ENCODE measurements around the gene PLEK2.
"Not testable (repeated sequence)": the region's sequence is repeated elsewhere in the genome, so short reads cannot be mapped to it uniquely, and the experiment has no call there.

Gene PLEK2

GRCh38 chr14:67358924-67359774 is 52.8 kb downstream of the PLEK2 start:
- no peak for DNase-seq (ENCODE audit: low read depth)

GRCh38 chr14:67357969-67358354 is 54.0 kb downstream of the PLEK2 start:
- DNase-seq (ENCODE audit: low read depth): no peak

- no peak for DNase-seq (ENCODE audit: low read depth)
Observed at GRCh38 chr14:67357186-67357968, 54.6 kb downstream of the PLEK2 start.

- DNase-seq (ENCODE audit: low read depth): no peak
Observed at GRCh38 chr14:67352055-67352454, 59.9 kb downstream of the PLEK2 start.

DNA sequence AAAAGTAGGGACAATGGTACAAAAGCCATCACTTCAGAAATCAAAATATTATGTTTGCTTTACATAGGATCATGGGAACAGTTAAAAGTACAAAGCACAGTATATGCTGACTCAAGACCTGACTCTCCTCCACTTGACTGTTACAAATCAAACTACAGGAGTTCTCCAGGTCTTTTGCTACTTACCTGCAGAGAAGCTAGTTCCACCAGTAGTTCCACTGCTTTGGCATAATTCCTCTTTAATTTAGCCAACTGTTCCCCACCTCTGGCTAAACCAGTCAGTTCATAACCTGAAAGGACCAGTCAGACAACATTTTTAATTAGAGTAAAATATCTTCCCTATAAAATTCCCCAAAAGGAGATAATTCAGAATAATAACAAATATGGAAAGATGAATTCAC is 66.4 kb downstream of the PLEK2 start:
- no peak for DNase-seq (ENCODE audit: low read depth)

- DNase-seq (ENCODE audit: low read depth): no peak
Observed at GRCh38 chr14:67343601-67344230, 68.2 kb downstream of the PLEK2 start.

DNA sequence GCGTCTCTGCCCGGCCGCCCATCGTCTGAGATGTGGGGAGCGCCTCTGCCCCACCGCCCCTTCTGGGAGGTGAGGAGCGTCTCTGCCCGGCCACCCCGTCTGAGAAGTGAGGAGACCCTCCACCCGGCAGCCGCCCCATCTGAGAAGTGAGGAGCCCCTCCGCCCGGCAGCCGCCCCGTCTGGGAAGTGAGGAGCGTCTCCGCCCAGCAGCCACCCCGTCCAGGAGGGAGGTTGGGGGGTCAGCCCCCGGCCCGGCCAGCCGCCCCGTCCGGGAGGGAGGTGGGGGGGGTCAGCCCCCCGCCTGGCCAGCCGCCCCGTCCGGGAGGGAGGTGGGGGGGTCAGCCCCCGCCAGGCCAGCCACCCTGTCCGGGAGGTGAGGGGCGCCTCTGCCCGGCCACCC is 70.7 kb downstream of the PLEK2 start:
- not testable (repeated sequence) for DNase-seq (ENCODE audit: low read depth)

Measured in activated T-helper 1 cell treated with Interleukin-2 at 50 U/mL for 16 hours (primary cell).